HG03139 (cell line): Measurements from ENCODE around the gene NCOA3.
A peak's percentile ranks its signal among the peaks of the same experiment; 100 is the strongest.

ENCODE experiments used
- ATAC-seq: cut with Tn5 transposase; IDR thresholded peaks from one replicate; pipeline ENCODE4 v1.9.1; 2021; ENCODE audit not compliant: unreplicated experiment

NCOA3 gene

DNA sequence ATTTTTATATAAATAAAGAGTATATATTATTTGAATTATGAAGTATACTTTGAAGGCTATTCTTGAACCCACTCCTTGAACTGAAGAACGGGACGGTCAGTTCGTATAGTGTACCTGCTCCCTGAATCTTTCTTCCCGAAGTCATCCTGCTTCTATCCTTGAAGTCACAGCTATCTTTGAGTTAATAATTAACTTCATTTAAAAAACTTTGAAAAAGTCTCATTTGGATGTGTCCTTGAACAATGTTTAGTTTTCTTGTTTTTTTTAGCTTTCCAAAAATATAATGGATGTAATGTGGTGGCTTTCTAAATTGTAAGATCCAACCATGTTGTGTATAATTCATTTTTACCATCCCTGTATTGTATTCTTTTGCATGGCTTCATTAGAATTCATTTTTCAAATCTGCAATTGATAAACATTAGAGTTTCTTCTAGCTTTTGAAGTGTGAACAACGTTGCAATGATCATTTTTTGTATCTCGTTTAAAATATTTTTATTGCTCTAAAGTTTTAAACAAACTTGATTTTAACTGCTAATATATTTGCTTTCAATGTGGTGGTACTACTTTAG, 94.4 kb downstream of the NCOA3 start:
- no peak for ATAC-seq

DNA sequence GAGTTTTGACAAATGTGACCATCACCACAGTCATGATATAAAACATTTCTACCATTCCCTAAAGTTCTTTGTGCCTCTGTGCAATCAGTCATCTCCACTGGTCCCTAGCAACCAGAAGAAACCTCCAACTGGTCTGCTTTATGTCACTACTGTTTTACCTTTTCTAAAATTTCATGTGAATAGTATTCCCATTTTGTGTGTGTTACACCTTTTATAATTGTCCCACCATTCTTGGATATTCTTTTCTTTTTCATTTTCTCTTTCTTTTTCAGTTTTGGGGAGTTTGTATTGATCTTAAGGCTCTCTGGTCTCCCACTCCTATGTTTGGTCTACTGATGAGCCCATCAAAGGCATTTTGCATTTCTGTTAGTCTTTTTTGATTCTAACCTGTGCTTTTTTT, 95.4 kb downstream of the NCOA3 start:
- ATAC-seq = no peak

- ATAC-seq = no peak
These were observed 97.4 kb downstream of the NCOA3 start for GRCh38 chr20:47598911-47599744.

DNA sequence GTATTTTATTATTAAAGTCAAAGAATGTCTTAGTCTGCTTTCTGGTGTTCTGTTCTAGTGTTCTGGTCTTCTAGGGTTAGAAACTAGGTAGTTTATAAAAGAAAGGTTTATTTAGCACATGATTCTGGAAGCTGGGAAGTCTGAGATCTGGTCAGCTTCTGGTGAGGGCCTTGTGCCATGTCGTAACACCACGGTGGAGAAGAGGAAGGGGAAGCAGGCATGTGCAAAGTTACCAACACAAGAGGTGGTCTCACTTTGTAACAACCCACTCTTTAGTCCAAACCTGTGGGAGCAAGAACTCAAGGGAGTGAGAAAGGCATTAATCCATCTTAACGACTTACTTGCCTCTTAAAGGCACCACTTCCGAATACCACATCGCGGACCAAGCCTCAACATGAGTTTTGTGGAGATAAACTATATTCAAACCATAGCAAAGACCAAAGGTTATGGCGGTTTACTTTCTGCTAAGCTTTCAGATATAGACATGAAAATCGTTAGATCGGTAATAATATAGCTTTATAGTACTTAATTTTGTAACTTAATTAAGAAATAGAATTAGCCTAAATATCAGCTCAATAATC, 99.4 kb downstream of the NCOA3 start:
- ATAC-seq = no peak

DNA sequence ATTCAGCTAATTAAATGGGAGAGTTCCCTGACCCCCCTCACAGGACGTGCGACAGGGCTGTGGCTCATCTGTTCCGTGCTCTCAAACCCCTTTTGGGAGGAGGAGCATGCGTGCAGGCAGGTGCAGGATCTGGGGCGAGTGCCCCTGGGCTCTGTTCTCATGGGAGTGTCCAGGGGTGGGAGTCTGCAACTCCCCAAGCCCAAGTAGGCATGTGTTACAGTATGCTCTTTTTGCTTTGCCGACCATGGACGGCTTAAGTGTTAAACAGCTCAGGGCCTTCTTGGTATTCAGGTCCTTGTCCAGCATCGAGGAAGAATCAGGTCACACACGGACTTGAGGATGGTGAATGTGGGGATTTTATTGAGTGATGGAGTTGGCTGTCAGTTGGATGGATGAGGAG, 101.6 kb downstream of the NCOA3 start:
- ATAC-seq = no peak

DNA sequence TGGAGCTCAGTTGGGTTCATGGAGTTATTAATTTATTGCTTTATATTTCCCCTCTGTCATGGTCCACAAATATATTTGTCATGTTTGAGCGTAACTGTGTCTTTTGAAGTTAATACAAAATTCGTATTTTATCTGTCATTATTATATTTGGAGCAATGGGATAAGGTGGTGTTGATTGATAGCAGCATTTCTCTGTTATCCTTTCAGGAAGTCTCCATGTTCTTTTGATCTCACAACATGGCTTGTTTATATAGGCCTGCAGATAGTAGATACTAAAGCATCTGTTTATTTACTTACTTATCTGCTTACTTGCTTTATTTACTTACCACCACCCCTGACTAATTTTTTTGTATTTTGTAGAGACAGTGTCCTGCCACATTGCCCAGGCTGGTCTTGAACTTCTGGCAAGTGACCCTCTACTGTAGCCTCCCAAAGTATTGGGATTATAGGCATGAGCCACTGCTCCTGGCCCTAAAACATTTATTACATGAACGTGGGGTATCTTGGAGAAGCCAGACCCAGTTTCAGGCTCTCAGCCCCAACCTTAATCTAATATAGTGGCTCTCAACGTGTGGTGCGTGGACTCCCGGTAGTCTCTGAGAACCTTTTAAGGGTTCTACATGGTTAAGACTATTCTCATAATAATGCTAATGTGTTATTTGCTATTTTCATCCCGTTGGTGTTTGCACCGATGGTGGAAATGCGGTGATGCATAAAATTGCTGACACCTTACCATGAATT, 104.2 kb downstream of the NCOA3 start:
- no peak for ATAC-seq

GRCh38 chr20:47606414-47606982, 104.8 kb downstream of the NCOA3 start:
- no peak for ATAC-seq

GRCh38 chr20:47606983-47607613, 105.4 kb downstream of the NCOA3 start:
- no peak for ATAC-seq

DNA sequence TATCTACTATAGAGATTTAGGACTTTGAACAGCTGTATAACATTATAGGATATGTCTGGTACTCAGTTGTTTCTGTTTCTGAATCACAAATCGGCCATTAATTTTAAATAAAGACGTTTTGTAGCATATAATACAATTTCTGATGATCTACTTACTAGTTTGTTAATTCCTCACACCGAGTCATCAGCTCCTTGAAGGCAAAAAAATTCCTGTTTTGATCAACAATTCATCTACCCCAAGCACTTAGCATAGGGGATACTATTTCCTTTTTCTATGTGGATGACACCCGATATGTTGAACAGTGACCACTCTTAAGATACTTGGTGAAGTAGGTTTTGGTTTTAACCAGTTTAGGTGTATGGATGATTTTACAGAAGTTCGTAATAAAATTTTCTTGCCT, 107.3 kb downstream of the NCOA3 start:
- no peak for ATAC-seq

GRCh38 chr20:47610247-47610944, 108.7 kb downstream of the NCOA3 start:
- peak; percentile 60 for ATAC-seq

GRCh38 chr20:47610945-47611250, 109.2 kb downstream of the NCOA3 start:
- no peak for ATAC-seq

DNA sequence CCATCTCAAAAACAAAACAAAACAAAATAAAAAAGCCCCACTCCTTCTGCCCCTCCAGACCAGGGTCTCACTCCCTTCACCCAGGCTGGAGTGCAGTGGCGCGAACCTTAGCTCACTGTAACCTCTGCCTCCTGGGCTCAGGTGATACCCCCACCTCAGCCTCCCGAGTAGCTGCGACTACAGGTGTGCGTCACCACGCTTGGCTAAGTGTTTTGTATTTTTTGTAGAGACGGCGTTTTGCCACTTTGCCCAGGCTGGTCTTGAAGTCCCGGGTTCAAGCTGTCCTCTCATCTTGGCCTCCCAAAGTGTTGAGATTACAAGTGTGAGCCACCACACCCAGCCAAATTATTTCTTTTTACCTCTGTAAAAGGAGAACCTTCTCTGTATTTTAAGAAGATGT, 110.1 kb downstream of the NCOA3 start:
- ATAC-seq = no peak

DNA sequence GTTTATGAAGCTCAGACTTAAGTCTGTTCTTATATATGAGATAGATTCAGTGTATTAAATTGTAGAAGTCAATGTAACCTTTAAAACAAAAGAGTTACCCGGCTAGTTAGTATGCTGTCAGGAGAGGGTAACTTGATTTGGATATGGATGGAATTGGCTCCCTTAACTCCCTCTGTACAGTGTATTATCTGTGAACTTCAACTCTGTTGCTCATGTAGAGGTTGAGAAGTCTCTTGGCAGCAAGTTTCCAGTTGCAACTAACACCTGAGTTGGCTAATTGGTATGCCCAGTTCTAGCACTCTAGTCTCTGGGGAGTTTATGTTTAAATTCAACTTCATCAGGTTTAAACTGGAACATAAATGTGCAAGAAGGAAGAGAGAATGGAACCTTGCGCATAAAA, 111.0 kb downstream of the NCOA3 start:
- ATAC-seq = no peak

GRCh38 chr20:47614703-47615309, 113.1 kb downstream of the NCOA3 start:
- no peak for ATAC-seq

DNA sequence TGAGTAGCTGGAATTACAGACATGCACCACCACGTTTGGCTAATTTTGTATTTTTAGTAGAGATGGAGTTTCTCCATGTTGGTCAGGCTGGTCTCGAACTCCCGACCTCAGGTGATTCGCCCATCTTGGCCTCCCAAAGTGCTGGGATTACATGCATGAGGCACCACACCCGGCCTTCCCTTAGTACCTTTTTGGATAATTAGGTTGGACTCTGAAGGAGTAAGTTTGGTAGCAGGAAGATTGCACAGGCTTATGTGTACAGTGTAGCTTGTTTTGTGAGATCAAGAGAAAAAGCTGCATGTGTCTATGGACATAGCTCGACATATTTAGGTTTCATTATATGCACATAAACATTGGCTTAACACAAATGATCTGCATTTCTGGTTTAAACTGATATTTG, 116.8 kb downstream of the NCOA3 start:
- ATAC-seq = no peak

DNA sequence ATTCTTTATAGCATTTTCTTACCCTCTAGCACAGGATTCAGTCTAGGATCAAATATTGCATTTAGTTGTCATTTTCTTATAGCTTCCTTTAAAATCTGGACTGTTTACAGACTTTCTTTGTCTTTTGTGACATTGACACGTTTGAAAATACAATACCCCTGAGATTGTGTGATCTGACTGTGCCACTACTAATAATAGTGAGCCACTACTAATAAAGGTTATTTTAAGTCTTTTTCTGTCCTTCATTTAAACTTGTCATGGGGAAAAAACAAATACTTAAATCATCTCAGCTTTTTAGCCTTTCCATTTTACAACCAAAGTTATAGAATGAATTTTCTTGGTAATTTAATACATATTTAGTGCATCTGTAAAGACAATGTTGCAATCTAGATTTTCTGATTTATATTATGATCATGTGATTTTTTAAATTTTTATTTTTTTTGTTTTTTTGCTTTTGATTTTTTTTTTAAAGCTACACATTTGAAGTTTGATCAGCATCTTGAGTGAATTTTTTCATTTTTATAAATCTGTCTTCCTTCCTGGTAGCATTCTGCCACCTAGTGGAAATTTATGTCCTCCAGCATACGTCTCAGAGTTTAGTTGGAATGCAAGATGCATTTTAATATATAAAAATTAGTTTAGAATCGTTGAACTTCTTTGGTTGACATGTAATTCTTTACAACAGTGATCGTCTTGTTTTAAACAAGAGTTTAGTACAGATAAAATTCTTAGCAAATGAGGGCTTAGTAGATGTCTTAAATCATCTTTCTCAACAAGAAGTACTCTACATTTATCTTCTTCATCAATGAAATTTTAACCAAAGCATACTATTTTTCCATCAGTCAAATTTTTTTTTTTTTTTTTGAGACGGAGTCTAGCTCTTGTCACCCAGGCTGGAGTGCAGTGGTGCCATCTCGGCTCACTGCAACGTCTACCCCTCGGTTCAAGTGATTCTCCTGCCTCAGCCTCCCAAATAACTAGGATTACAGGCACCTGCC, 119.4 kb downstream of the NCOA3 start:
- no peak for ATAC-seq

- ATAC-seq = no peak
These were observed 120.5 kb downstream of the NCOA3 start for GRCh38 chr20:47622118-47622665.

GRCh38 chr20:47623206-47623605, 121.5 kb downstream of the NCOA3 start:
- ATAC-seq = no peak

GRCh38 chr20:47627540-47627939, 125.9 kb downstream of the NCOA3 start:
- no peak for ATAC-seq
